Measurements from ENCODE around the gene ARG1.

Gene ARG1

GRCh38 chr6:131545317-131545716 lies 27.7 kb upstream of the ARG1 start:
- TF ChIP-seq, protein P1, sequence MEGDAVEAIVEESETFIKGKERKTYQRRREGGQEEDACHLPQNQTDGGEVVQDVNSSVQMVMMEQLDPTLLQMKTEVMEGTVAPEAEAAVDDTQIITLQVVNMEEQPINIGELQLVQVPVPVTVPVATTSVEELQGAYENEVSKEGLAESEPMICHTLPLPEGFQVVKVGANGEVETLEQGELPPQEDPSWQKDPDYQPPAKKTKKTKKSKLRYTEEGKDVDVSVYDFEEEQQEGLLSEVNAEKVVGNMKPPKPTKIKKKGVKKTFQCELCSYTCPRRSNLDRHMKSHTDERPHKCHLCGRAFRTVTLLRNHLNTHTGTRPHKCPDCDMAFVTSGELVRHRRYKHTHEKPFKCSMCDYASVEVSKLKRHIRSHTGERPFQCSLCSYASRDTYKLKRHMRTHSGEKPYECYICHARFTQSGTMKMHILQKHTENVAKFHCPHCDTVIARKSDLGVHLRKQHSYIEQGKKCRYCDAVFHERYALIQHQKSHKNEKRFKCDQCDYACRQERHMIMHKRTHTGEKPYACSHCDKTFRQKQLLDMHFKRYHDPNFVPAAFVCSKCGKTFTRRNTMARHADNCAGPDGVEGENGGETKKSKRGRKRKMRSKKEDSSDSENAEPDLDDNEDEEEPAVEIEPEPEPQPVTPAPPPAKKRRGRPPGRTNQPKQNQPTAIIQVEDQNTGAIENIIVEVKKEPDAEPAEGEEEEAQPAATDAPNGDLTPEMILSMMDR (IDR thresholded peaks at IDR 0.05; ENCODE audit: insufficient read depth, low read length, missing control alignments), result no peak
- CTCF ChIA-PET, result no interaction called here
- no peak overlapping the region for H3K4me3 ChIP-seq (ENCODE audit: low read depth, low read length)
- POLR2A ChIA-PET, result no interaction called here
- no peak for DNase-seq (ENCODE audit: low read depth, low spot score)

GRCh38 chr6:131547488-131547887 lies 25.5 kb upstream of the ARG1 start:
- CTCF ChIA-PET, result interaction anchor here (1.5 to 2.3 kb wide), 2 partner anchors 14 to 28 kb away, joined by 3 to 8 read pairs; no protein-coding TSS in a partner anchor
- no peak for DNase-seq (ENCODE audit: low read depth, low spot score)
- H3K4me3 ChIP-seq (ENCODE audit: low read depth, low read length), result no peak overlapping the region
- POLR2A ChIA-PET, result no interaction called here
- TF ChIP-seq, protein P1 (IDR thresholded peaks at IDR 0.05; ENCODE audit: insufficient read depth, low read length, missing control alignments), result no peak

- POLR2A ChIA-PET, result no interaction called here
- TF ChIP-seq, protein P1 (IDR thresholded peaks at IDR 0.05; ENCODE audit: insufficient read depth, low read length, missing control alignments), result no peak
- H3K4me3 ChIP-seq (ENCODE audit: low read depth, low read length), result no peak overlapping the region
- CTCF ChIA-PET, result interaction anchor here (1.5 to 2.3 kb wide), 2 partner anchors 15 to 29 kb away, joined by 3 to 8 read pairs; no protein-coding TSS in a partner anchor
- no peak for DNase-seq (ENCODE audit: low read depth, low spot score)
Observed at GRCh38 chr6:131548441-131548840, 24.6 kb upstream of the ARG1 start.

- TF ChIP-seq, protein P1 (IDR thresholded peaks at IDR 0.05; ENCODE audit: insufficient read depth, low read length, missing control alignments), result no peak
- ChIA-PET POLR2A (no interaction called here), CTCF (no interaction called here)
Observed at GRCh38 chr6:131549811-131550210, 23.2 kb upstream of the ARG1 start.

DNA sequence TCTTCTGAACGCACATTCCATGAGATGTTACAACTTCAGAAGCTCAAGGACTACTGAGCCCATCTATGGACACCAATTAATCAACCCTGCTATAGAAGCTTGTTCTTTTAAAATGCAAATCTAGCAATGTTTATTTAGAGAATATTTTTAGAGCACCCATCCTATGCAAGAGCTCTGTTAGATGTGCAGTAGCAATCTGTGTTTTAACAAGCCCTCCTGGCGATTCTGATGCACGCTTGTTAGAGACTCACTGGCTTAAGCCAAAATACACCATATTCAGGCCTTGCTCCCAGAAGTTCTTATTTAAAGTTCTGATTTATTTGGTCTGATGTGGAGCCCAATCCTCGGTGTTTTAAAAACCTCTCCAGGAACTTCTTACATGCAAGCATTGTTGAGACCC lies 21.1 kb upstream of the ARG1 start:
- TF ChIP-seq, protein P1 (IDR thresholded peaks at IDR 0.05; ENCODE audit: insufficient read depth, low read length, missing control alignments), result no peak
- no peak overlapping the region for H3K4me3 ChIP-seq (ENCODE audit: low read depth, low read length)
- DNase-seq (ENCODE audit: low read depth, low spot score), result no peak
- ChIA-PET POLR2A (no interaction called here), CTCF (no interaction called here)

More at GRCh38 chr6:131549811-131550210, 23.2 kb upstream of the ARG1 start:
- no peak overlapping the region for H3K4me3 ChIP-seq (ENCODE audit: low read depth, low read length)
- DNase-seq (ENCODE audit: low read depth, low spot score), result no peak

DNA sequence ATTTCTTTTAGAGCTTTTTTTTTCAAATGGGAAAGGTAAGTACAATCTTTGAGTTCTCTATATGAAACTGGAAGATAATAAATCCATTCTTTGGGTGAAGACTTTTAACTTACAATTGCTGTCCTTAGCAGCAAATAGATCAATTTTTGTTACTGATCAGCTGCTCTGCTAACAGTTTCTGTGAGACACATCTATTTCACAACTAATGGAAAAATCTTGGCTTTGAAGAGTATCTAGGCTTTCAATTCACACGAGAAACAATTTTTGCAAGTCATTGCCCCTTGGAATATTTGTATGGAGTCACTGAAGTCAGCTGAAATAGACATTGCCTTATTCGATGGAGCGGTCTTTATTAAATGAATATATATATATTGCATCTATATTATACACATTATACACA lies 20.5 kb upstream of the ARG1 start:
- CTCF ChIA-PET, result interaction anchor here (0.7 kb wide), 1 partner anchor 19 kb away, joined by 4 read pairs; no protein-coding TSS in a partner anchor
- DNase-seq (ENCODE audit: low read depth, low spot score), result no peak
- TF ChIP-seq, protein P1 (IDR thresholded peaks at IDR 0.05; ENCODE audit: insufficient read depth, low read length, missing control alignments), result no peak
- H3K4me3 ChIP-seq (ENCODE audit: low read depth, low read length), result no peak overlapping the region
- POLR2A ChIA-PET, result no interaction called here

Data from AG04449 (cell line).